ENCODE results near the gene UMODL1. TPM values are rescaled to one million over a fixed set of nuclear protein-coding genes. Genes with fewer than 3 reads are reported as not detected.

The UMODL1 gene
- total RNA-seq, 1 experiment from 2014 or later = not detected

- H4K20me1 ChIP-seq (ENCODE audit: control insufficient read depth, insufficient read depth, insufficient read length) = no peaks in the 10 kb centered on the region
- no peak overlapping the region for H3K23ac ChIP-seq (ENCODE audit: insufficient read length, low read depth, low read length)
- no peaks in the 10 kb centered on the region for H3K27me3 ChIP-seq (ENCODE audit: insufficient read depth, low read length)
- no peak overlapping the region for H2AFZ ChIP-seq (ENCODE audit: low read length)
- no peak for TF ChIP-seq CTCF (conservative IDR thresholded peaks at IDR 0.05)
- no peaks in the 10 kb centered on the region for H3K79me1 ChIP-seq (ENCODE audit: insufficient read depth, low read depth, low read length, poor library complexity, severe bottlenecking)
- H3T11ph ChIP-seq (ENCODE audit: low read length) = no peak overlapping the region
- H2BK120ac ChIP-seq (ENCODE audit: low read depth, low read length, poor library complexity, severe bottlenecking) = no peak overlapping the region
- H2BK20ac ChIP-seq (ENCODE audit: low read depth, low read length, poor library complexity, severe bottlenecking) = no peak overlapping the region
- no peak overlapping the region for H4K91ac ChIP-seq (ENCODE audit: insufficient read length, low read depth, low read length)
- H3K4me1 ChIP-seq (ENCODE audit: insufficient read depth, low read length) = no peaks in the 10 kb centered on the region
- no peaks in the 10 kb centered on the region for H3K9me3 ChIP-seq (ENCODE audit: control insufficient read depth, low read depth, low read length)
- no peak overlapping the region for H2BK12ac ChIP-seq (ENCODE audit: insufficient read length, low read depth, low read length)
- no peak overlapping the region for H2BK5ac ChIP-seq (ENCODE audit: insufficient read length, low read length)
- no peak overlapping the region for H3K56ac ChIP-seq (ENCODE audit: insufficient read length, low read depth, low read length)
- H3K4ac ChIP-seq (ENCODE audit: low read depth, low read length) = no peak overlapping the region
- H3K79me2 ChIP-seq (ENCODE audit: insufficient read depth, low read length) = no peaks in the 10 kb centered on the region
- Mint-ChIP-seq H3K27me3 (ENCODE audit: low read depth) (no peaks in the 10 kb centered on the region), H3K4me3 (no peak overlapping the region), H3K27ac (no peak overlapping the region), H3K9me3 (no peaks in the 10 kb centered on the region), H3K36me3 (ENCODE audit: insufficient read depth in 1 of 3, low read depth in 3 of 3) (no peaks in the 10 kb centered on the region), H3K4me1 (no peaks in the 10 kb centered on the region)
- H3K4me2 ChIP-seq (ENCODE audit: insufficient read depth, insufficient read length, low read length) = no peak overlapping the region
- H3K27ac ChIP-seq (ENCODE audit: insufficient read length, low read depth, low read length) = no peak overlapping the region
- WGBS (ENCODE audit: extremely low coverage, insufficient read length, low lambda C conversion rate) = no CpG with 5 or more reads among the region's 25 CpGs
- no peaks in the 10 kb centered on the region for H3K23me2 ChIP-seq (ENCODE audit: insufficient read length, low read depth, low read length, poor library complexity, severe bottlenecking)
- no peak overlapping the region for H4K5ac ChIP-seq (ENCODE audit: insufficient read length, low read depth, low read length)
- DNase-seq = no peak
- no peak overlapping the region for H4K8ac ChIP-seq (replicated peaks; ENCODE audit: insufficient read length, low read depth, low read length)
- no peak overlapping the region for H3K18ac ChIP-seq (ENCODE audit: insufficient read length, low read depth, low read length)
- no peak overlapping the region for H3K9ac ChIP-seq (ENCODE audit: extremely low read depth, insufficient read length, low read length)
- H2BK15ac ChIP-seq (ENCODE audit: low read depth, low read length) = no peak overlapping the region
- no peak overlapping the region for H2AK5ac ChIP-seq (ENCODE audit: insufficient read length, low read length)
- H3K14ac ChIP-seq (ENCODE audit: insufficient read depth, low read length) = no peak overlapping the region
Measured at GRCh38 chr21:42079939-42080787, 9.0 kb downstream of the UMODL1 start.
